G401 (cell line): ENCODE data around the gene PDE4C. TPM values are rescaled to one million over a fixed set of nuclear protein-coding genes. Genes with fewer than 3 reads are reported as not detected.

Source experiments
- DNase-seq: peaks from one replicate; pipeline ENCODE4 v3.0.0-alpha.2; 2015; ENCODE audit warnings: low spot score
- in situ Hi-C: cut with HindIII; loops from 2 replicates; pipeline ENCODE4 v1.10.0; 2016; ENCODE audit warnings: low sequenced_read_pairs, mixed read lengths
- total RNA-seq: library from RNA; depleted of rRNA; stranded (reverse); fragments of >200 nt; shearing (Covaris generic); gene quantifications from 2 replicates; pipeline ENCODE4 v1.2.3, GENCODE V29; 2014; rRNA removed

The PDE4C gene
- total RNA-seq, 1 experiment from 2014 or later: 11.1 TPM

- in situ Hi-C loops: no loop called here
- DNase-seq: no peak
These were observed 49.6 kb downstream of the PDE4C start for GRCh38 chr19:18176367-18177310.

- no peak for DNase-seq
- in situ Hi-C loops: no loop called here
These were observed 51.3 kb downstream of the PDE4C start for GRCh38 chr19:18174983-18175382.

Other genes with a start within 250 kb of the PDE4C start
- gene ARRDC2, start 218.3 kb downstream of the PDE4C start, total RNA-seq: 19.1 and 26.0 TPM in 2 replicates
- gene IL12RB1, start 139.5 kb downstream of the PDE4C start, total RNA-seq: not detected in 2 replicates
- gene MAST3, start 128.7 kb downstream of the PDE4C start, total RNA-seq: 1.2 and 2.6 TPM in 2 replicates
- 7.9 and 31.5 TPM in 2 replicates for gene PIK3R2, start 73.3 kb downstream of the PDE4C start, total RNA-seq
- gene IFI30, start 52.6 kb downstream of the PDE4C start, total RNA-seq: 77.6 and 103 TPM in 2 replicates
- 30.4 and 67.0 TPM in 2 replicates for gene MPV17L2, start 33.2 kb downstream of the PDE4C start, total RNA-seq
- 0.14 and 2.0 TPM in 2 replicates for gene RAB3A, start 22.4 kb downstream of the PDE4C start, total RNA-seq
- gene IQCN, start 48.0 kb upstream of the PDE4C start, total RNA-seq: 0.37 and 0.47 TPM in 2 replicates
- 263 and 286 TPM in 2 replicates for gene JUND, start 55.2 kb upstream of the PDE4C start, total RNA-seq
- gene LSM4, start 96.6 kb upstream of the PDE4C start, total RNA-seq: 539 and 749 TPM in 2 replicates
- gene PGPEP1, start 114.2 kb upstream of the PDE4C start, total RNA-seq: 6.5 and 14.1 TPM in 2 replicates
- gene GDF15, start 159.7 kb upstream of the PDE4C start, total RNA-seq: 143 and 217 TPM in 2 replicates
- gene LRRC25, start 171.2 kb upstream of the PDE4C start, total RNA-seq: not detected in 2 replicates
- gene SSBP4, start 193.0 kb upstream of the PDE4C start, total RNA-seq: 272 and 351 TPM in 2 replicates
- 251 and 359 TPM in 2 replicates for gene ISYNA1, start 211.7 kb upstream of the PDE4C start, total RNA-seq